ENCODE data around the gene KDM1B.
A peak's percentile ranks its signal among the peaks of the same experiment; 100 is the strongest.

KDM1B gene, protein sequence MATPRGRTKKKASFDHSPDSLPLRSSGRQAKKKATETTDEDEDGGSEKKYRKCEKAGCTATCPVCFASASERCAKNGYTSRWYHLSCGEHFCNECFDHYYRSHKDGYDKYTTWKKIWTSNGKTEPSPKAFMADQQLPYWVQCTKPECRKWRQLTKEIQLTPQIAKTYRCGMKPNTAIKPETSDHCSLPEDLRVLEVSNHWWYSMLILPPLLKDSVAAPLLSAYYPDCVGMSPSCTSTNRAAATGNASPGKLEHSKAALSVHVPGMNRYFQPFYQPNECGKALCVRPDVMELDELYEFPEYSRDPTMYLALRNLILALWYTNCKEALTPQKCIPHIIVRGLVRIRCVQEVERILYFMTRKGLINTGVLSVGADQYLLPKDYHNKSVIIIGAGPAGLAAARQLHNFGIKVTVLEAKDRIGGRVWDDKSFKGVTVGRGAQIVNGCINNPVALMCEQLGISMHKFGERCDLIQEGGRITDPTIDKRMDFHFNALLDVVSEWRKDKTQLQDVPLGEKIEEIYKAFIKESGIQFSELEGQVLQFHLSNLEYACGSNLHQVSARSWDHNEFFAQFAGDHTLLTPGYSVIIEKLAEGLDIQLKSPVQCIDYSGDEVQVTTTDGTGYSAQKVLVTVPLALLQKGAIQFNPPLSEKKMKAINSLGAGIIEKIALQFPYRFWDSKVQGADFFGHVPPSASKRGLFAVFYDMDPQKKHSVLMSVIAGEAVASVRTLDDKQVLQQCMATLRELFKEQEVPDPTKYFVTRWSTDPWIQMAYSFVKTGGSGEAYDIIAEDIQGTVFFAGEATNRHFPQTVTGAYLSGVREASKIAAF

GRCh38 chr6:18155150-18155863 is at the start of gene KDM1B:
KDM1B (plus strand) TSS chr6:18155422; CDS start chr6:18159896, 4,474 bp downstream.
- DNase-seq (ENCODE audit: insufficient read length, low spot score) = peak; percentile 95
- FAIRE-seq = peak; percentile 95

DNA sequence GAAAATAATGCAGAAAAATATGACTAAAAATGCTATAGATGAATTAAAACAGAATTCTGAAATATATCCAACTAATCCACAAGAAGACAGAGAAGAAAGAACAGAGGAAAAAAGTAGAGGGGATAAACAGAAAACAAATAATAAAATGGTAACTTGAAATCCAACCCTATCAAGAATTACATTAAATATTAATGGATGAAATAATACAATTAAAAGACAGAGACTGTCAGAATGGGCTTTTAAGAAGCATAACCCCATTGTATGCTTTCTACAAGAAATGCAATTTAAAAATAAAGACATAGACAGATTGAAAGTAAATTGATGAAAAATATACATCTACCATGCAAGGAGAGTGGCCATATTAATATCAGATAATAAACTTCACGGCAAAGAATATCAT is 48.2 kb upstream of the KDM1B start:
- FAIRE-seq (no peak), DNase-seq (ENCODE audit: insufficient read length, low spot score) (no peak)

GRCh38 chr6:18110162-18110561 is 45.1 kb upstream of the KDM1B start:
- DNase-seq (ENCODE audit: insufficient read length, low spot score) (no peak), FAIRE-seq (no peak)

- DNase-seq (ENCODE audit: insufficient read length, low spot score) (no peak), FAIRE-seq (no peak)
Measured at GRCh38 chr6:18115356-18115755, 39.9 kb upstream of the KDM1B start.

DNA sequence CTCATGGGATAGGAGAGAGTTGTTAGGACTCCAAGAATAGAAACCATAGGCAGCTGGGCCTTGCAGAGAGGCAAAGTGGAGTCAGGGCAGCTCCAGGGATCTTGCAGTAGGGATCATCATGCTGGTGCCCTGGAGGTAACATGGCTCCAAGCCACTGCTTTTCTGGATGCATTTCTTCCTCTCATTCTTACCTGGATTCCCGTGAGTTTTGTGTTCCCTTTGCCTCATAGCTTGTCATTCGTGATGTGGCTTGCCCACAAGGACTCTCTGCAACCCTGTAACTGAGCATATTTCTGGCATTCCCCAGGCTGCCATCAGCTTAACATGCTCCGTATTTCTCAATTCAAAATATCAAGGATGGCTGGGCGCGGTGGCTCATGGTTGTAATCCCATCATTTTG is 38.1 kb upstream of the KDM1B start:
- no peak for FAIRE-seq
- DNase-seq (ENCODE audit: insufficient read length, low spot score) = no peak

DNA sequence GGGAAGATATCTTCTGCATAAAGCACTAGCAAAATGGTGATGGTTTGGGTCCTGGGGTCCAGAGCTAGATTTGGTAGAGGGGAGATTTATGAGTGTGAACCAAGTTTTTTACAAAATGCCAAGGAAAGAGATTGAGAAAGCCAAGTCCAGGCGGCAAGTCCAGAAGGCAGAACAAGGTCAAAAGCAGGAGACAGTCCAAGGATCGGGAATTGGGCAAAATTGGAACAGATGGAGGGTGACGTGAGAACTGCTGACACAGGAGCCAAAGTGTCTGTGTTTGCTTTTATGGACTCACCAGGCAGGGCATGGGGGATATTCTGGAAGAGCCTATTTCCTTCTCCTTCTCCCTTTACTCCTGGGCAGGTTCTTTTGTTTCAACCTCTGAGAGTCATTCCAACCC is 36.9 kb upstream of the KDM1B start:
- no peak for FAIRE-seq

DNA sequence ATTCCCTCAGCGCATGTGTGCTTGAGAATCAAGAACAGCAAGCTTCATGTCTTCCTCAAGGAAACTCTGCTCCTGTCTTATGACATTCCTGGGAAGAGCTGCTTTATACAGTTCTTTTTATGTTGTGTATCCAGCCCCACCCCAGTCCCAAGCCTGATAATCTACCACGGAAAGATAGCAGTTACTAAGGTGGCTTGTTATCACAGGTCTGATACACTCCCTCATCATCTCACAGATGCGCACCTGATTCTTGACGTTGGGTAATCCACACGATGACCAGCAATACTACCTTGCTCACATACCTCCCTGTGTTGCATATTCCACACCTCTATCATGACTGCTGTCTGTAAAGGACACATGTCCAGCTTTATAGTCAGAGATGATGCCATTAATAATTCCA is 36.0 kb upstream of the KDM1B start:
- DNase-seq (ENCODE audit: insufficient read length, low spot score) = no peak
- no peak for FAIRE-seq

More for the DNA sequence above, 36.9 kb upstream of the KDM1B start:
- no peak for DNase-seq (ENCODE audit: insufficient read length, low spot score)

- DNase-seq (ENCODE audit: insufficient read length, low spot score) (no peak), FAIRE-seq (no peak)
Measured at GRCh38 chr6:18121580-18122127, 33.6 kb upstream of the KDM1B start.

DNA sequence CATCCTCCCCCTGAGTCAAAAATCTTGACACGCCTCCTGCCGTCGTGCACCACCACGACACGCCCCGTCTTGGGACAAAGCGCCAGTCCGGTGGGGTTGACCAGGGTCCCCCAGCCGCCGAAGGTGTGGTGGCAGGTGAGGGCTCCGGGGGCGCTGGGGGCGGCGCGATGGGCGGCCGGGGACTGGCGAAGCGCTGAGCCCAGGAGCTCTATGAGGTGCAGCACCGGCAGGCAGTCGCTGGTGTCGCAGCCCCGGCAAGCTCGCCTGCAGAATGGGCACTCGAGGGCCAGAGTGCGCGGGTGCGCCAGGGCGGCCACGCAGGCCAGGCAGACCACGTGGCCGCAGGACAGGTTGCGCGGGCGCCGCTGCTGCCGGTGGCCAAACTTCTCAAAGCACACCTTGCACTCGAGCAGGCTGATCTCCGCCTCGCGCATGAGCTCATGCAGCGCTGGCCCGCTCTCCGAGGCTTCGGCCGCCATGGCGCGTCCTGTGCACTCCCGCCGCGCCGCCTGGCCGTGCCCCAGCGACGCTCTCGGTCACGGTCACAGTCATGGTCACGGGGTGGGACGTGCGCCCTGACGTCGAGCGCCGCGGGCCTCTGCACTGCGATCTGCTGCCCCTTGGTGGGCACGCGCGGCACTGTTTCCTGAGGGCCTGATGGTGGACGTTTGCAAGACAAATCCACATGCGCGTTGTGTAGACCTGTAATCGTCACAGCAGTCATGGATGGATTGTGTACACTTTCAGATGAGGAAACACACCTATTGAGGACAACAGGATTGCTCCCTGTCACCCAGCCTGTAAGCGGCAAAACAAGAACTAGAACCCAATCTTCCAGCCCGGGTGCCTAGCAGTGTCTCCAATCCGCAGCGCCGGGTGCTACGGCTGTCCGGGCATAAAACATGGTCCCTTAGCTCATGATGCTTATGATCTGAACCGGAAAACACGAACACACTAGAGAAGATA is 32.8 kb upstream of the KDM1B start, which contains the start of gene NHLRC1:
NHLRC1 (minus strand) TSS at position 550 of the 966 bp plus-strand sequence; CDS start at position 479, 71 bp downstream.
- peak; percentile 42 for FAIRE-seq
- DNase-seq (ENCODE audit: insufficient read length, low spot score) = peak; percentile 63

DNA sequence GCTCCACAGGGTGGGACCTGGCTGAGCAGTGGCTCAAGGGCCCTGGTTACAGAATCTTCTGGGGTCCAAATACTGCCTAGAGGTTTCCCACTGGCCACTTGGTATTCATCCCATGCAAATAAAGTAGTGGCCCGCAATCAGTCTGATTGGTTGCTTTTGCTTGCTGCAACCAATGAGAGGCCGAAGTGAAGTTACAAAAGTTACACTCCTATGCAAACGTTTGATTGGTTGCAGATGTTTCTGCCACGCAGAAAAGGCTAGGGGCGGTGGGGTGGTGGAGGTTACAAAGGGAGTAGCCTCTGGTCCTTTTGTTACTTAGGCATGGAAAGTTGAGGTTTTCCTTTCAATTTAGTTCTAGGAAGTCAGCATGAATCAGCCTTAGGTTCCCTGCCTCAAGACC is 29.1 kb upstream of the KDM1B start:
- FAIRE-seq = no peak
- no peak for DNase-seq (ENCODE audit: insufficient read length, low spot score)

DNA sequence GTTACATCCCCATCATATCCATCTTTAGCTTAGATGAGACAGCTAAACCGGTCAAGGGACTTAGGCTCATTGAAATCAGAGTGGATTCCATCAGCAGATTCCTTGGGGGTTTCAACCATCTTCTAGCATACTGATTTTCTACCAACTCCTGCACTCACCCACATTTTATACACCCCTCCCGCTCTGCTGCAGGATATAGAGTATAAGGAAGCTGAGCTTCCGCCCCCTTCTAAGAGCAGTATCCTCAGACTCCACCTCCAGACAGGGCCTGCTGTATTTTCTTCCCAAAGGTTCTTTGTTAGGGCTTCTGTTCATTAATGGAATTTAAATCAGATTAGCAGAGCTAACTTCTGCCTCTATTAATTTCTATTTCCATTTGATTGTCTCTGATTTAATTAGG is 22.9 kb upstream of the KDM1B start:
- DNase-seq (ENCODE audit: insufficient read length, low spot score) = no peak
- no peak for FAIRE-seq

DNA sequence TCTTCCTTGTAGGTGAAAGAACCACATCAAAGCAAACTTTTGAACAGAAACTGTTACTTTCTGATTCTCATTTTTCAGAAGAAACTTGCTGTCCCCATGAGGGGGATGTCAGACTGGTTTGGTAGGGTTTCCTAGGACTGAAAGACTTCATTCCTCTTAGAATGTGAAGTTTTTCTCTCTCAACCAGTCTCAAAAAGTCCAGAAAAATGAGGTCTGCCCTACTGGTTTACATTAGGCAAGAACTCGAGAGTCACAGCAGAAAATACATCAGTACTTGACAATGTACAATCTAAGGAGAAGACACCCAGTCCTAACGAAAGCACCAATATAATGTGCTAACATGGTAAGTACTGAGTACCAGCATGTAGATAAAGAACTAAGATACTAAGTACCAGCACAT is 20.1 kb upstream of the KDM1B start:
- FAIRE-seq (no peak), DNase-seq (ENCODE audit: insufficient read length, low spot score) (no peak)

DNA sequence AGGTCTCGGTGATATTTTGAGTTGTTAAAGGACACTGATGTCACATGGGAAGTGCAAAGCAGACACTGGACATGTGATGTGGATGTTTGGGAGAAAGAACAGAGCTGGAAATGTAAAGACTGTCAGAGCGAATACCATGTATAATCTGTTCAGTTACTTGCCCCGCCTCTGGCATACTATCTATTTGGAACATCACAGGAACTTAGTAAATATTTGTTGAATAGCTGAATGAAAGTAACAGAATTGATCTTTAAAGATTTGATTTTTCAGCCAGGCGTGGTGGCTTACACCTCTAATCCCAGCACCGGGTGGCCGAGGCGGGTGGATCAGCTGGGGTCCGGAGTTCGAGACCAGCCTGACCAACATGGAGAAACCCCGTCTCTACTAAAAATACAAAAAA is 19.0 kb upstream of the KDM1B start:
- FAIRE-seq = no peak
- no peak for DNase-seq (ENCODE audit: insufficient read length, low spot score)

GRCh38 chr6:18138906-18139305 is 16.3 kb upstream of the KDM1B start:
- no peak for FAIRE-seq
- DNase-seq (ENCODE audit: insufficient read length, low spot score) = no peak

DNA sequence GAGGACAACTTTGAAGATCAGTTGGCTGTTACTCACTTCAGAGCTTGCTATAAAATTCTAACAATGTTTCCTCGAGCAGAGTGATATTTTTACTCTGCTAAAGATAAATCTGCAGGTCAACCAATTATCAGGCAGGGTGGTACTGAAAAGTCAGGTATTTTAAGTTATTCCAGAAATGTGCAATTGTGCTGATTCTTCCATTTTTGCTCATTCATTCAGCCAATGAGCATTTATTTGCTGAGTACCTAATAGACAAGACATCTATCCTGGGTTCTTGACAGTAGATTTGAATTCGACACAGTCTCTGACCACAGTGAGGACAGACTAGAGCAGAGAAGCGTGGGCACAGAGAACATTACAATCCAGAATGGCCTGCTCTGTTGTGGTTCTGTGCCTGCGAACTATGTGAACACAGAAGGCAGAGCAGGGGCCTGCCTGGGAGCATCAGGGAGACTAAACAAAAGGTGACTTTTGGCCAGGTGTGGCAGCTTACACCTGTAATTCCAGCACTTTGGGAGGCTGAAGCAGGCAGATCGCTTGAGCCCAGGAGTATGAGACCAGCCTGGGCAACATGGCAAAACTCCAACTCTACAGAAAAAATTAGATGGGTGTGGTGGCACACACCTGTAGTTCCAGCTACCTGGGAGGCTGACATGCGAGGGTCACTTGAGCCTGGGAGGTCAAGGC is 15.1 kb upstream of the KDM1B start:
- FAIRE-seq (no peak), DNase-seq (ENCODE audit: insufficient read length, low spot score) (no peak)

DNA sequence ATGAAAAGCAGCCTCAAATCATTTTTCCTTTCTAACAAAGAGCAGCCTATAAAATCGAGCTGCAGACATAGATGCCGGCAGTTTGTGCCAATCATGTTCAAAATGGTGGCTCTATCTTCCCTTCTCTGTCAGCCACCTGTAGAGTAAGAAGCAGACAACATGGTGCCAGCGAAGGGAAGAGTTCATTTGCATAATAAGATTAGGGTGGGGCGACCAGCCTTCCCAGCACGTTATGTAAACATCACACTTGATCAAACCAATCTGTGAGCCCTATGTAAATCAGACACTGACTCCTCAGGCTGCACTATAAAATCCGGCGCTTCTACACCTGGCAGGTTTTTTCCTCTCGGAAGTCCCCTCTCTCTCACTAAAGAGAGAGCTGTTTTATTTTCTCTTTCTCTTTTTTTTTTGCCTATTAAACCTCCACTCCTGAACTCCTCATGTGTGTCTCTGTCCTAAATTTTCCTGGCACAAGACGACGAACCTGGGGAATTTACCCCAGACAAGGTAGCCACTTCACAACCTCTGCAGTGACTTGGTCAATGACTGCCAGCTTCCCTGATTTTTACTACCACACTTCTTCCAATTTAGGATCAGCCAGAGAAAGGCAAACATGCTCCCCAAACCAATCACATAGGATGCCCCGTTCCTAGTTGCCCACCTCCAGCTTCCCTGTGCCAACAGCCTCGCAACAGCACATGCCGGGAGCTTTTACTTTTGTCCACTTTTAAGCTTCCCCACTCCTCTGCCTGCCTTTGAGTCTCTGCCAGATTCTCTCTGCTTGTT is 13.2 kb upstream of the KDM1B start:
- DNase-seq (ENCODE audit: insufficient read length, low spot score) (no peak), FAIRE-seq (no peak)

GRCh38 chr6:18142591-18142861 is 12.7 kb upstream of the KDM1B start:
- FAIRE-seq = no peak
- DNase-seq (ENCODE audit: insufficient read length, low spot score) = no peak

GRCh38 chr6:18147160-18147559 is 8.1 kb upstream of the KDM1B start:
- no peak for FAIRE-seq
- no peak for DNase-seq (ENCODE audit: insufficient read length, low spot score)

DNA sequence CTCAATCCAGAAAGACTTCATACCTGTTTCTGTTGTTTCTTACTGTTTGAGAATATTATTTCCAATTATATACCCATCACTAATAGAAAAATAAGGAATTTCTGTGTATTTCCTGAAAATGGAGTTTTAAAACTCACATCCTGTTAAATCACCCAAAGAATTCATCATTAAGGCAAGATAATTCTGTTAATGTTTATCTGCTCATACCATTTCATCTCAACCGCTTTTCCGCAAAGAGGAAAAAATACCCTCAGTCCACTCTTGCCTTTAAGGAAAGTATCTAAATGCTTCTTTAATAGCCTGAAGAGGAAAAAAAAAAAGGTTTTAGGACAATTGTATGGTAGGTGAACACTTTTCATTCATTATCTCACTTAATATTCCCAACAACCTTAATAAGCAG is 7.6 kb upstream of the KDM1B start:
- no peak for FAIRE-seq
- no peak for DNase-seq (ENCODE audit: insufficient read length, low spot score)
